HL-60 (cell line): ENCODE data around the gene CPXM1.

Source experiments
- DNase-seq, 2 experiments: peaks; one replicate each; pipeline ENCODE4 v3.0.0-alpha.2; 2010 to 2020; ENCODE audit warnings: low read depth in 1 of 2, low spot score in 1 of 2
- H3K27ac ChIP-seq: fragments of 250-450 bp; sonication (Bioruptor Pico); replicated peaks from 2 replicates; pipeline ENCODE4 v1.5.1; 2020; ENCODE audit warnings: mild to moderate bottlenecking, moderate library complexity
- H3K27me3 ChIP-seq: fragments of 250-450 bp; sonication (Bioruptor Pico); 2 replicates; pipeline ENCODE4 v1.5.1; 2021; ENCODE audit warnings: mild to moderate bottlenecking, moderate library complexity; ENCODE audit not compliant: insufficient read depth, poor library complexity, severe bottlenecking
- H3K4me3 ChIP-seq: replicated peaks from 2 replicates; pipeline ENCODE4 v1.5.1; 2011; ENCODE audit warnings: mild to moderate bottlenecking, control low read depth, low read length; ENCODE audit not compliant: insufficient read depth
- CTCF ChIP-seq: IDR thresholded peaks from one replicate; pipeline ENCODE4 v1.5.1; 2011; ENCODE audit warnings: low read length, control low read depth, inconsistent platforms; ENCODE audit not compliant: insufficient read depth
- GABPA ChIP-seq: IDR thresholded peaks from 2 replicates; pipeline ENCODE4 v1.6.1; 2012; ENCODE audit warnings: low read depth
- POLR2AphosphoS5 ChIP-seq: IDR thresholded peaks from 2 replicates; pipeline ENCODE4 v1.6.1; 2012; ENCODE audit warnings: low read depth
- REST ChIP-seq: IDR thresholded peaks from 2 replicates; pipeline ENCODE4 v1.6.1; 2012; ENCODE audit warnings: low read depth; ENCODE audit not compliant: insufficient replicate concordance
- SPI1 ChIP-seq: IDR thresholded peaks from 2 replicates; pipeline ENCODE4 v1.6.1; 2012; ENCODE audit warnings: low read depth, mild to moderate bottlenecking, borderline replicate concordance

The CPXM1 gene

GRCh38 chr20:2798814-2799213 is 1.6 kb downstream of the CPXM1 start:
- H3K27ac ChIP-seq = no peak overlapping the region
- H3K4me3 ChIP-seq = no peak overlapping the region
- TF ChIP-seq SPI1 (no peak), CTCF (no peak), POLR2AphosphoS5 (no peak), GABPA (no peak), REST (no peak)
- DNase-seq = no peak
- H3K27me3 ChIP-seq = peaks cover 22% of the 10 kb centered on the region

- H3K27ac ChIP-seq = no peak overlapping the region
- H3K4me3 ChIP-seq = no peak overlapping the region
- no peak for DNase-seq
- no peak for TF ChIP-seq GABPA
- TF ChIP-seq SPI1 = no peak
- TF ChIP-seq POLR2AphosphoS5 = no peak
- no peak for TF ChIP-seq CTCF
- no peak for TF ChIP-seq REST
- H3K27me3 ChIP-seq = peaks cover 18% of the 10 kb centered on the region
These were observed 2.2 kb downstream of the CPXM1 start for GRCh38 chr20:2798095-2798805.

GRCh38 chr20:2797136-2797983 is 3.1 kb downstream of the CPXM1 start:
- peaks cover 18% of the 10 kb centered on the region for H3K27me3 ChIP-seq
- H3K27ac ChIP-seq = no peak overlapping the region
- no peak overlapping the region for H3K4me3 ChIP-seq
- no peak for TF ChIP-seq CTCF
- no peak for TF ChIP-seq SPI1
- TF ChIP-seq REST = no peak
- no peak for TF ChIP-seq GABPA
- no peak for DNase-seq
